ENCODE data around the gene PAX4.

GRCh38 chr7:127652333-127653248 is 34.6 kb upstream of the PAX4 start:
- TF ChIP-seq GATA2 (IDR thresholded peaks at IDR 0.05; ENCODE audit: low read depth, low read length) (no peak; the same call in 1 of the 2 replicates), GATA3 (IDR thresholded peaks at IDR 0.05; ENCODE audit: low read depth, low read length) (no peak)
